Mucosa of descending colon (tissue), 3 donors: Measurements from ENCODE around the gene RNF40. TPM values are rescaled to one million over a fixed set of nuclear protein-coding genes. Genes with fewer than 3 reads are reported as not detected.

Experiments used
- ATAC-seq: fragments of 200-7000 bp; cut with Tn5 transposase; one replicate; pipeline ENCODE4 v1.9.1; 2020; ENCODE audit warnings: mild to moderate bottlenecking, moderate library complexity
- DNase-seq, 3 donors: peaks; one replicate each; pipeline ENCODE4 v3.0.0-alpha.2; 2020
- H3K36me3 ChIP-seq: fragments of 200-600 bp; one replicate; pipeline ENCODE4 v1.8.0; 2021; ENCODE audit warnings: low read depth, mild to moderate bottlenecking
- H3K4me1 ChIP-seq: fragments of 200-600 bp; one replicate; pipeline ENCODE4 v1.8.0; 2021; ENCODE audit warnings: low read depth, mild to moderate bottlenecking
- H3K4me3 ChIP-seq: fragments of 200-600 bp; one replicate; pipeline ENCODE4 v1.8.0; 2021; ENCODE audit warnings: mild to moderate bottlenecking
- H3K9me3 ChIP-seq: fragments of 200-600 bp; one replicate; pipeline ENCODE4 v1.8.0; 2021; ENCODE audit warnings: mild to moderate bottlenecking
- intact Hi-C, 2 donors: fragments of 100-400 bp; cut with DNase I in 1 of 2; cut with micrococcal nuclease in 1 of 2; formaldehyde crosslinking; loops; one replicate each; pipeline versions ENCODE4 v1.11.0 to v1.11.1; 2022; cut with DNase I, micrococcal nuclease
- total RNA-seq, 3 donors: library from RNA; stranded (reverse); fragmentation: NEBNext Ultra II Directional in 2 of 3; extraction: Animal tissue kit (Norgen Biotek cat#: 25700) in 2 of 3; gene quantifications; one replicate each; pipeline versions ENCODE4 v1.2.1 to v1.2.4, GENCODE V29; 2021 to 2023
- TF ChIP-seq, protein P1 (sequence below): fragments of 200-600 bp; IDR thresholded peaks from one replicate; pipeline ENCODE4 v1.8.0; 2022; ENCODE audit warnings: antibody characterized with exemption, mild to moderate bottlenecking
- donor health status: DM: no; HTN: no; CAD: no; lungs with moderate emphysema.
- donor health status: DM: no; HTN: no; CAD: no.
- donor health status: DM: no; HTN: yes; CAD: no.

The RNF40 gene
- total RNA-seq, 3 donors from 2014 or later = 87.6 to 110 (median 96.3) TPM

DNA sequence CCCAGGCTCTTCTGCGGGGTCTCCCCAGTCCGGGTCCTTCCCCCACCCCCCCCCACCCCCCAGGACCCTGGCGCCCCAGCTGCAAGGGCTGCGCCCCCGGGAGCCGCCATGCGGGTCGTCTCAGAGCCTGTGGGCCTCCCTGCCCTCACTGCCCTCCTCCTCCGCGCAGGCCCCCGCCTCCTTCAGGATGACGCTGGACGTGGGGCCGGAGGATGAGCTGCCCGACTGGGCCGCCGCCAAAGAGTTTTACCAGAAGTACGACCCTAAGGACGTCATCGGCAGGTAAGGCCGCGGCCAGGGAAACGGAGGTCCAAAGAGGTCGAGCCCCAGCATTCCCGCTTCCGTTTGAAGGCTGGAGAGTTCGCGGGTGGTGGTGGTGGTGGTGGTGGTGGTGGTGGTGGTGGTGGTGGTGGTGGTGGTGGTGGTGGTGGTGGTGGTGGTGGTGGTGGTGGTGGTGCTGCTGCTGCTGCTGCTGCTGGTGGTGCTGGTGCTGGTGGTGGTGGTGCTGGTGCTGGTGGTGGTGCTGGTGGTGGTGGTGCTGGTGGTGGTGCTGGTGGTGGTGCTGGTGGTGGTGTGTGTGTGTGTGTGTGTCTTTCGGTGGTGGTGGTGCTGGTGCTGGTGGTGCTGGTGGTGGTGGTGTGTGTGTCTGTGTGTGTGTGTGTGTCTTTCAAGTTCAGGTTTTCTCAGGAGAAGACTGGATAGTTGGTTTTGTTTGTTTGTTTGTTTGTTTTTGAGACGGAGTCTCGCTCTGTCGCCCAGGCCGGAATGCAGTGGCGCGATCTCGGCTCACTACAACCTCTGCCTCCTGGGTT lies 13.3 kb upstream of the RNF40 start:
- H3K4me1 ChIP-seq = peaks cover 25% of the 10 kb centered on the region
- intact Hi-C loops = no loop called here
- ATAC-seq (peak; percentile 42), DNase-seq (peak in 2 of 3 donors; percentile 49 to 73)
- peak overlapping the region; percentile 52 for H3K4me3 ChIP-seq
- TF ChIP-seq, protein P1, sequence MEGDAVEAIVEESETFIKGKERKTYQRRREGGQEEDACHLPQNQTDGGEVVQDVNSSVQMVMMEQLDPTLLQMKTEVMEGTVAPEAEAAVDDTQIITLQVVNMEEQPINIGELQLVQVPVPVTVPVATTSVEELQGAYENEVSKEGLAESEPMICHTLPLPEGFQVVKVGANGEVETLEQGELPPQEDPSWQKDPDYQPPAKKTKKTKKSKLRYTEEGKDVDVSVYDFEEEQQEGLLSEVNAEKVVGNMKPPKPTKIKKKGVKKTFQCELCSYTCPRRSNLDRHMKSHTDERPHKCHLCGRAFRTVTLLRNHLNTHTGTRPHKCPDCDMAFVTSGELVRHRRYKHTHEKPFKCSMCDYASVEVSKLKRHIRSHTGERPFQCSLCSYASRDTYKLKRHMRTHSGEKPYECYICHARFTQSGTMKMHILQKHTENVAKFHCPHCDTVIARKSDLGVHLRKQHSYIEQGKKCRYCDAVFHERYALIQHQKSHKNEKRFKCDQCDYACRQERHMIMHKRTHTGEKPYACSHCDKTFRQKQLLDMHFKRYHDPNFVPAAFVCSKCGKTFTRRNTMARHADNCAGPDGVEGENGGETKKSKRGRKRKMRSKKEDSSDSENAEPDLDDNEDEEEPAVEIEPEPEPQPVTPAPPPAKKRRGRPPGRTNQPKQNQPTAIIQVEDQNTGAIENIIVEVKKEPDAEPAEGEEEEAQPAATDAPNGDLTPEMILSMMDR = no peak
- peaks cover 3% of the 10 kb centered on the region for H3K36me3 ChIP-seq
- H3K9me3 ChIP-seq = no peaks in the 10 kb centered on the region

- TF ChIP-seq, protein P1 = no peak
- ATAC-seq (no peak), DNase-seq (no peak)
- intact Hi-C loops = no loop called here
- no peaks in the 10 kb centered on the region for H3K9me3 ChIP-seq
- H3K36me3 ChIP-seq = peaks cover 3% of the 10 kb centered on the region
- peaks cover 25% of the 10 kb centered on the region for H3K4me1 ChIP-seq
- no peak overlapping the region for H3K4me3 ChIP-seq
Measured at GRCh38 chr16:30750201-30750600, 11.9 kb upstream of the RNF40 start.

- Histone ChIP-seq H3K4me1 (peaks cover 25% of the 10 kb centered on the region), H3K36me3 (peaks cover 3% of the 10 kb centered on the region), H3K4me3 (no peak overlapping the region), H3K9me3 (no peaks in the 10 kb centered on the region)
- TF ChIP-seq, protein P1 = no peak
- peak in 1 of 3 donors; percentile 22 for DNase-seq
- intact Hi-C loops = no loop called here
- no peak for ATAC-seq
Measured at GRCh38 chr16:30750876-30751465, 11.2 kb upstream of the RNF40 start.

DNA sequence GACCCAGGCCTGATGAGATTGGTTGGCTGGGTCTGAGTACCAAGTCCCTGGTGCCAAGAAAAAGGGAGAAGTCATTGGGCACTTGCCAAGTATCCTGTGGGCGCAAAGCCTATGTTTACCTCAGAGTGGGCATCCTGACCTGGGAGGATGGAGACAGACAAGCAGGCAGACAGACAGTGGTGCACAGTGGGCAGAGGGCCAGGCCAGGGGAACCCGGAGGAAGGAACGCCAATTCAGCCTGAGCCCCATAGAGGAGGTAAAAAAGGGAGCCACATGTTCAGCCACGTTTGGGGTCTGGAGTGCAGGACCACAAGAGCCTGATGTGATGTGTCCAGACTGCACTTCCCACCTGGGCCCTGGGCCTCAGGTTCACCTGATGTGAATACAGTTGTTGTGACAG lies 8.5 kb upstream of the RNF40 start:
- no peaks in the 10 kb centered on the region for H3K36me3 ChIP-seq

GRCh38 chr16:30755955-30756780 lies 6.0 kb upstream of the RNF40 start:
- TF ChIP-seq, protein P1 = no peak
- H3K4me1 ChIP-seq = peaks cover 8% of the 10 kb centered on the region
- H3K9me3 ChIP-seq = no peaks in the 10 kb centered on the region
- DNase-seq (peak in 2 of 3 donors; percentile 19 to 33), ATAC-seq (no peak)
- no peaks in the 10 kb centered on the region for H3K36me3 ChIP-seq
- intact Hi-C loops = no loop called here
- no peak overlapping the region for H3K4me3 ChIP-seq

More for the DNA sequence above, 8.5 kb upstream of the RNF40 start:
- H3K4me1 ChIP-seq = peaks cover 7% of the 10 kb centered on the region
- intact Hi-C loops = no loop called here
- ATAC-seq (no peak), DNase-seq (peak in 2 of 3 donors; percentile 21)
- no peak overlapping the region for H3K4me3 ChIP-seq
- no peaks in the 10 kb centered on the region for H3K9me3 ChIP-seq
- TF ChIP-seq, protein P1 = no peak
